Endodermal cell (in vitro differentiated cells): ENCODE measurements around the gene ACSL3. TPM values are rescaled to one million over a fixed set of nuclear protein-coding genes. Genes with fewer than 3 reads are reported as not detected.

Experiments
- DNase-seq: peaks from one replicate; pipeline ENCODE4 v3.0.0-alpha.2; 2017
- H3K27ac ChIP-seq: 2 replicates; pipeline ENCODE4 v1.5.1; 2013; ENCODE audit warnings: mild to moderate bottlenecking, low read depth, low read length, moderate library complexity
- H3K27me3 ChIP-seq: 2 replicates; pipeline ENCODE4 v1.6.1; 2013; ENCODE audit warnings: mild to moderate bottlenecking, low read length, moderate library complexity; ENCODE audit not compliant: insufficient read depth, control insufficient read depth, poor library complexity, severe bottlenecking
- H3K36me3 ChIP-seq: 2 replicates; pipeline ENCODE4 v1.7.0; 2013; ENCODE audit warnings: mild to moderate bottlenecking, low read length, moderate library complexity; ENCODE audit not compliant: control insufficient read depth, insufficient read depth
- H3K4me1 ChIP-seq: one replicate; pipeline ENCODE4 v1.7.0; 2013; ENCODE audit warnings: low read length; ENCODE audit not compliant: control insufficient read depth, insufficient read depth
- H3K4me3 ChIP-seq: 2 replicates; pipeline ENCODE4 v1.5.1; 2013; ENCODE audit warnings: mild to moderate bottlenecking, low read length, moderate library complexity
- H3K9ac ChIP-seq: 2 replicates; pipeline ENCODE4 v1.6.1; 2013; ENCODE audit warnings: mild to moderate bottlenecking, low read length, moderate library complexity; ENCODE audit not compliant: poor library complexity, severe bottlenecking; ENCODE audit errors: extremely low read depth
- H3K9me3 ChIP-seq: 2 replicates; pipeline ENCODE4 v1.6.1; 2013; ENCODE audit warnings: mild to moderate bottlenecking, low read length, moderate library complexity; ENCODE audit not compliant: control insufficient read depth
- H3K27ac Mint-ChIP-seq: 2 replicates; pipeline ENCODE4 v1.8.0; 2020; ENCODE audit warnings: mixed read lengths
- H3K27me3 Mint-ChIP-seq: 2 replicates; pipeline ENCODE4 v1.8.0; 2021; ENCODE audit warnings: mild to moderate bottlenecking, mixed read lengths; ENCODE audit not compliant: insufficient read depth
- H3K36me3 Mint-ChIP-seq: 2 replicates; pipeline ENCODE4 v1.8.0; 2020; ENCODE audit warnings: low read depth, mixed read lengths
- H3K4me1 Mint-ChIP-seq: 2 replicates; pipeline ENCODE4 v1.8.0; 2020; ENCODE audit warnings: mixed read lengths
- H3K4me3 Mint-ChIP-seq: 2 replicates; pipeline ENCODE4 v1.8.0; 2020; ENCODE audit warnings: mild to moderate bottlenecking, moderate library complexity, mixed read lengths
- H3K9me3 Mint-ChIP-seq: 2 replicates; pipeline ENCODE4 v1.8.0; 2020; ENCODE audit warnings: mild to moderate bottlenecking, mixed read lengths
- CTCF ChIP-seq: fragments of 200-600 bp; sonication (generic); conservative IDR thresholded peaks from 2 replicates; pipeline ENCODE4 v1.5.0; 2021; ENCODE audit warnings: antibody characterized with exemption, mild to moderate bottlenecking
- WGBS, 2 experiments: methylation state at CpG; one replicate each; pipeline versions ENCODE4 v1.1.5 to v1.1.7; 2013; ENCODE audit warnings: missing lambda C conversion rate in 2 of 2, mixed read lengths in 1 of 2; ENCODE audit not compliant: insufficient coverage in 1 of 2, insufficient read length in 1 of 2; 5-methylcytosine and 5-hydroxymethylcytosine counted together
- total RNA-seq, 2 donors: library from RNA; stranded (reverse); fragmentation: NEBNext Ultra II Directional in 1 of 2; extraction: Animal tissue kit (Norgen Biotek cat#: 25700) in 1 of 2; gene quantifications; 2 replicates in 1 of 2; 3 replicates in 1 of 2; pipeline ENCODE4 v1.2.1, GENCODE V29; 2021

Gene ACSL3
- total RNA-seq, 2 donors from 2014 or later = 65.2 to 65.7 TPM

GRCh38 chr2:222833410-222833809, 27.4 kb upstream of the ACSL3 start:
- Mint-ChIP-seq H3K9me3 (no peaks in the 10 kb centered on the region), H3K27me3 (peaks cover 3% of the 10 kb centered on the region), H3K4me1 (peaks cover 3% of the 10 kb centered on the region), H3K4me3 (no peak overlapping the region), H3K27ac (no peak overlapping the region), H3K36me3 (no peaks in the 10 kb centered on the region)
- Histone ChIP-seq H3K9me3 (no peaks in the 10 kb centered on the region), H3K4me1 (no peaks in the 10 kb centered on the region), H3K9ac (no peak overlapping the region), H3K36me3 (no peaks in the 10 kb centered on the region), H3K27me3 (no peaks in the 10 kb centered on the region), H3K27ac (no peak overlapping the region), H3K4me3 (no peak overlapping the region)
- DNase-seq = no peak
- no peak for TF ChIP-seq CTCF
- WGBS, 2 experiments = 92% methylated on average over 2 of the region's 2 CpGs; no CpG with 5 or more reads in 1 of the 2 experiments

- DNase-seq = no peak
- no peak overlapping the region for H3K27ac Mint-ChIP-seq
- no peaks in the 10 kb centered on the region for H3K9me3 Mint-ChIP-seq
- Histone ChIP-seq H3K9me3 (no peaks in the 10 kb centered on the region), H3K4me1 (no peaks in the 10 kb centered on the region), H3K27ac (no peak overlapping the region), H3K4me3 (no peak overlapping the region), H3K9ac (no peak overlapping the region), H3K27me3 (no peaks in the 10 kb centered on the region), H3K36me3 (no peaks in the 10 kb centered on the region)
- H3K4me3 Mint-ChIP-seq = no peak overlapping the region
- H3K36me3 Mint-ChIP-seq = no peaks in the 10 kb centered on the region
- 87 to 89% methylated on average over 5 to 8 of the region's 8 CpGs for WGBS, 2 experiments
- TF ChIP-seq CTCF = no peak
- H3K27me3 Mint-ChIP-seq = peaks cover 3% of the 10 kb centered on the region
- H3K4me1 Mint-ChIP-seq = peaks cover 3% of the 10 kb centered on the region
Observed at GRCh38 chr2:222835143-222835822, 25.6 kb upstream of the ACSL3 start.

- Mint-ChIP-seq H3K4me3 (no peak overlapping the region), H3K27me3 (peaks cover 3% of the 10 kb centered on the region), H3K36me3 (no peaks in the 10 kb centered on the region), H3K9me3 (no peaks in the 10 kb centered on the region), H3K4me1 (peaks cover 3% of the 10 kb centered on the region), H3K27ac (no peak overlapping the region)
- WGBS, 2 experiments = 82 to 93% methylated on average over 4 to 5 of the region's 5 CpGs
- TF ChIP-seq CTCF = no peak
- DNase-seq = no peak
- H3K36me3 ChIP-seq = no peaks in the 10 kb centered on the region
- no peak overlapping the region for H3K27ac ChIP-seq
- H3K9ac ChIP-seq = no peak overlapping the region
- no peaks in the 10 kb centered on the region for H3K9me3 ChIP-seq
- H3K4me3 ChIP-seq = no peak overlapping the region
- H3K4me1 ChIP-seq = no peaks in the 10 kb centered on the region
- H3K27me3 ChIP-seq = peaks cover 4% of the 10 kb centered on the region
Observed at GRCh38 chr2:222835823-222836151, 25.0 kb upstream of the ACSL3 start.
